ENCODE measurements around the gene GALNT2.

The GALNT2 gene

DNA sequence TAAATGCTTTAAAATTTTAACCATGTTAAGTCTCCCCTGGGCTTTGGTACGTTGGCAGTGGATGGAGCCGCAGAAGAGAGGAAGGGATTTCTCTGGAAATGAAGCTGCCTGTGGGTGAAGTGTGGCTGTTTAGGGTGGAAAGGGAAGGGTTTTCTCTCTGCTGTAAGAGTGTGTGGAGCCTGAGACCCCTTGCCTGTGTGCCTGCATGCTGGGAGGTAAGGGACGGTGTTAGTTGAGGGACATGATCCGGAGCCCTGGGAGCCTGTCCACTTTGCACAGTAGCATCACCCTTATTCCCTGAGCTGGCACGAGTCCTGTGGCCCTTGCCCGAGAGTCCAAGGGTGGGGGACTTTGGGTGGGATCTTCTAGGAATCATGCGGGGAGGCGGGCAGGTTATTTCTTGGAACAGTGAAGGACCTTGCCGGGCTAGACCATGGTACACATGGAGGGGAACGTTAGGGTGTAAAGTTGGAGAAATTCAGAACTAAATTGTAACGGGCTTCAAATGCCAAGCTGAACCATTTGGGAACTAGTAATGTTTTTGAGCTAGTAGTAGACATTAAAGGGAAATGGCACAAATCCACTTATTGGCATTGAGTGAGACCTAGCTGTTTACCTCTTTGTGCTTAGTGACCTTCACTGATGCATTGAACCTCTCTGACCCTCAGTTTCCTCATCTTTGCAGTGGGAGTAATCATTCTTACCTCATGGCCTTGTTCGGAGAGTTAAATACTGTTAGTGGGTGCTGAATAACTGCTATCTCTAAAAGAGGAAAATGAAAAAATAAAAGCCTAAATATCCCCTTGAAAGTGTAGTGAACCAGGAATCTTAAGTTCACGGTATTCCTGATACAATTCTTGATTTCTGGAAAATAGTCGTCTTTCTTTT lies 3.5 kb downstream of the GALNT2 start:
- no peaks in the 10 kb centered on the region for H3K27me3 ChIP-seq (ENCODE audit: insufficient read depth, poor library complexity, severe bottlenecking)

DNA sequence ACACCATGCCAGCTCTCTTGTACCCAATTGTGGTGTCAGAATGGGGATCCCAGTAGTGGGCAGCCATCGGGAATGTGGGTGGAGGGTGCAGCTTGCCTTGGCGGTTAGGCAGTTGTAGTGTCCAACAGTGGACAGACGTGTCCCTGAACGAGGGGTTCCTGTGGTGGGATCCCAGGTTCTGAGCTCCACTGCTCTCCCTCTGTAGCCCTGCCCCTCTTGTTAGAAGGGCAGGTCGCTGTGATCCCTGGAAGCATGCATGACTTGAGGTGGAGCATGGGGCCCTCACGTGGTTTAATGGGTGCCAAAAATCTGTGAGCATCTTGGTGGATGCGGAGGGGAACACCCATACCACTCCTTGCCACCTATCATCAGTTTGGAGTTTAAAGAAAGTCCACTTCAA lies 4.3 kb downstream of the GALNT2 start:
- Histone ChIP-seq H3K27ac (replicated peaks) (no peak overlapping the region), H3K4me3 (replicated peaks; ENCODE audit: insufficient read depth, low read length) (no peak overlapping the region), H3K27me3 (ENCODE audit: insufficient read depth, poor library complexity, severe bottlenecking) (no peaks in the 10 kb centered on the region)
- DNase-seq (ENCODE audit: low read depth in 1 of 2, low spot score in 1 of 2), result no peak
- no peak for TF ChIP-seq POLR2AphosphoS5 (IDR thresholded peaks at IDR 0.05; ENCODE audit: low read depth)

More for the DNA sequence above, 3.5 kb downstream of the GALNT2 start:
- Histone ChIP-seq H3K4me3 (replicated peaks; ENCODE audit: insufficient read depth, low read length) (no peak overlapping the region), H3K27ac (replicated peaks) (no peak overlapping the region)
- no peak for DNase-seq (ENCODE audit: low read depth in 1 of 2, low spot score in 1 of 2)
- no peak for TF ChIP-seq SPI1 (IDR thresholded peaks at IDR 0.05; ENCODE audit: borderline replicate concordance, low read depth)
- TF ChIP-seq, protein P1, sequence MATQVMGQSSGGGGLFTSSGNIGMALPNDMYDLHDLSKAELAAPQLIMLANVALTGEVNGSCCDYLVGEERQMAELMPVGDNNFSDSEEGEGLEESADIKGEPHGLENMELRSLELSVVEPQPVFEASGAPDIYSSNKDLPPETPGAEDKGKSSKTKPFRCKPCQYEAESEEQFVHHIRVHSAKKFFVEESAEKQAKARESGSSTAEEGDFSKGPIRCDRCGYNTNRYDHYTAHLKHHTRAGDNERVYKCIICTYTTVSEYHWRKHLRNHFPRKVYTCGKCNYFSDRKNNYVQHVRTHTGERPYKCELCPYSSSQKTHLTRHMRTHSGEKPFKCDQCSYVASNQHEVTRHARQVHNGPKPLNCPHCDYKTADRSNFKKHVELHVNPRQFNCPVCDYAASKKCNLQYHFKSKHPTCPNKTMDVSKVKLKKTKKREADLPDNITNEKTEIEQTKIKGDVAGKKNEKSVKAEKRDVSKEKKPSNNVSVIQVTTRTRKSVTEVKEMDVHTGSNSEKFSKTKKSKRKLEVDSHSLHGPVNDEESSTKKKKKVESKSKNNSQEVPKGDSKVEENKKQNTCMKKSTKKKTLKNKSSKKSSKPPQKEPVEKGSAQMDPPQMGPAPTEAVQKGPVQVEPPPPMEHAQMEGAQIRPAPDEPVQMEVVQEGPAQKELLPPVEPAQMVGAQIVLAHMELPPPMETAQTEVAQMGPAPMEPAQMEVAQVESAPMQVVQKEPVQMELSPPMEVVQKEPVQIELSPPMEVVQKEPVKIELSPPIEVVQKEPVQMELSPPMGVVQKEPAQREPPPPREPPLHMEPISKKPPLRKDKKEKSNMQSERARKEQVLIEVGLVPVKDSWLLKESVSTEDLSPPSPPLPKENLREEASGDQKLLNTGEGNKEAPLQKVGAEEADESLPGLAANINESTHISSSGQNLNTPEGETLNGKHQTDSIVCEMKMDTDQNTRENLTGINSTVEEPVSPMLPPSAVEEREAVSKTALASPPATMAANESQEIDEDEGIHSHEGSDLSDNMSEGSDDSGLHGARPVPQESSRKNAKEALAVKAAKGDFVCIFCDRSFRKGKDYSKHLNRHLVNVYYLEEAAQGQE (IDR thresholded peaks at IDR 0.05; ENCODE audit: insufficient replicate concordance, low read depth), result no peak
- no peak for TF ChIP-seq POLR2AphosphoS5 (IDR thresholded peaks at IDR 0.05; ENCODE audit: low read depth)
- no peak for TF ChIP-seq GABPA (IDR thresholded peaks at IDR 0.05; ENCODE audit: low read depth)
- TF ChIP-seq, protein P2, sequence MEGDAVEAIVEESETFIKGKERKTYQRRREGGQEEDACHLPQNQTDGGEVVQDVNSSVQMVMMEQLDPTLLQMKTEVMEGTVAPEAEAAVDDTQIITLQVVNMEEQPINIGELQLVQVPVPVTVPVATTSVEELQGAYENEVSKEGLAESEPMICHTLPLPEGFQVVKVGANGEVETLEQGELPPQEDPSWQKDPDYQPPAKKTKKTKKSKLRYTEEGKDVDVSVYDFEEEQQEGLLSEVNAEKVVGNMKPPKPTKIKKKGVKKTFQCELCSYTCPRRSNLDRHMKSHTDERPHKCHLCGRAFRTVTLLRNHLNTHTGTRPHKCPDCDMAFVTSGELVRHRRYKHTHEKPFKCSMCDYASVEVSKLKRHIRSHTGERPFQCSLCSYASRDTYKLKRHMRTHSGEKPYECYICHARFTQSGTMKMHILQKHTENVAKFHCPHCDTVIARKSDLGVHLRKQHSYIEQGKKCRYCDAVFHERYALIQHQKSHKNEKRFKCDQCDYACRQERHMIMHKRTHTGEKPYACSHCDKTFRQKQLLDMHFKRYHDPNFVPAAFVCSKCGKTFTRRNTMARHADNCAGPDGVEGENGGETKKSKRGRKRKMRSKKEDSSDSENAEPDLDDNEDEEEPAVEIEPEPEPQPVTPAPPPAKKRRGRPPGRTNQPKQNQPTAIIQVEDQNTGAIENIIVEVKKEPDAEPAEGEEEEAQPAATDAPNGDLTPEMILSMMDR (IDR thresholded peaks at IDR 0.05; ENCODE audit: insufficient read depth, low read length), result no peak

DNA sequence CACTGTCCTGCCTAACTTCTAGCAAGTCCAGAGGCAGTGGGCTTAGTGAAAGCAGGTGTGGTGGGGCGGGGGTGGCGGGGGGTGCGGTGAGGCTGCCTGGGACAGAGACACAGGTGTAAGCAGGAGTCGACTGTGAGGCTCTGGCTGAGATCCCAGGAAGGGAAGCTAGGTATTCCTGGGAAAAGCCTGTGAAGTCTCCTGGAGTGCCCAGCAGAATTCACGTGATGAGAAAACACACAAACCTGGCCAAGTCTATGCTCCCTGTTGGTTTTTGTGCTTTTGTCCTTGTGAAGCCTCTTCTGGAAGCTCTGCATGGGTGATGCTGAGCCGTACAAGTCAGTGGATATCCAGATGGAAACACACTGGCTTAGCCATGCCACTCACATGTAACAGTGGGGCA lies 5.3 kb downstream of the GALNT2 start:
- no peak for TF ChIP-seq GABPA (IDR thresholded peaks at IDR 0.05; ENCODE audit: low read depth)
- Histone ChIP-seq H3K27ac (replicated peaks) (no peak overlapping the region), H3K4me3 (replicated peaks; ENCODE audit: insufficient read depth, low read length) (no peak overlapping the region), H3K27me3 (ENCODE audit: insufficient read depth, poor library complexity, severe bottlenecking) (no peaks in the 10 kb centered on the region)
- DNase-seq (ENCODE audit: low read depth in 1 of 2, low spot score in 1 of 2), result no peak

DNA sequence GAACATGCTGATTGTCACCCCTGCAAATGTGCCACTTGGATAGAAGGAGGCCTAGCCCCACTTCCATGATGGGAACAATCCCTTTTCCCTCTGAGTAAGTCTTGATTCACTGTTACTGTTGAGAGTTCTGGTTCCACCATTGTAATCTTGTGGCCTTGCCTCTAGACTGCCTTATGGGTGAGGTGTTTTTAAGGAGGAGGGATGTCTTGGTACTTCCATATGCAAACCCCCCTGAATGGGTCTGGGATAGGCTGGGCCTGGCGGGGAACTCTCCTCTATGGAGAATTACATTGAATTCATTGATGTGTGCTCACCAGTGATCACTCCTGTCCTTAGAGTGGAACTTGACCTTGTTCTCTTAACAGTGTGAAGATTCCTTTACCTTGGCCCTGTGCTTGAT lies 5.8 kb downstream of the GALNT2 start:
- DNase-seq (ENCODE audit: low read depth in 1 of 2, low spot score in 1 of 2), result no peak
- TF ChIP-seq, protein P1 (IDR thresholded peaks at IDR 0.05; ENCODE audit: insufficient replicate concordance, low read depth), result no peak
- TF ChIP-seq GABPA (IDR thresholded peaks at IDR 0.05; ENCODE audit: low read depth) (no peak), POLR2AphosphoS5 (IDR thresholded peaks at IDR 0.05; ENCODE audit: low read depth) (no peak), SPI1 (IDR thresholded peaks at IDR 0.05; ENCODE audit: borderline replicate concordance, low read depth) (no peak)
- TF ChIP-seq, protein P2 (IDR thresholded peaks at IDR 0.05; ENCODE audit: insufficient read depth, low read length), result no peak
- H3K27me3 ChIP-seq (ENCODE audit: insufficient read depth, poor library complexity, severe bottlenecking), result no peaks in the 10 kb centered on the region
- no peak overlapping the region for H3K27ac ChIP-seq (replicated peaks)
- H3K4me3 ChIP-seq (replicated peaks; ENCODE audit: insufficient read depth, low read length), result no peak overlapping the region
